HG03354 (cell line): ENCODE data around the gene APOO.
"Not testable (repeated sequence)": the region's sequence is repeated elsewhere in the genome, so short reads cannot be mapped to it uniquely, and the experiment has no call there.

Source experiments
- ATAC-seq: cut with Tn5 transposase; IDR thresholded peaks from one replicate; pipeline ENCODE4 v1.9.1; 2021; ENCODE audit warnings: mild to moderate bottlenecking; ENCODE audit not compliant: unreplicated experiment, poor library complexity, severe bottlenecking

The APOO gene

DNA sequence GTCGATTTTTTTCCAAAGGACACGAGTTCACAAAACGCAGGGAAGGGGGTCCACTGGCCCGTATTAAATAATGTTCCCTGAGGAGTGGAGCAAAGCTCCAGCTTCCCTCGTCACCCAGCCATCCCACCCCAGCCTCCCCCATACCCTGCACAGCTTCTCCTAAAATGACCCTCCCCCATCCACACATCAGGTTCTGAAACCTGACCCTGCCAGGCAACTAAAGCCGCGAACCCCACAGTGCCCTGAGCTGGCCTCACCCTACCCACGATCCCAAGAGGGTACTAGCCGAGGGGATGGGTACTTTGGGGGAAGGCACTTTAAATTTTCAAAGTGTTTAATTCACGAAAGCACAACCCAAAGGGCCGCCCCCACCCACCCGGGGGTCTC lies 634 bp downstream of the APOO start:
- ATAC-seq: peak; percentile 14

DNA sequence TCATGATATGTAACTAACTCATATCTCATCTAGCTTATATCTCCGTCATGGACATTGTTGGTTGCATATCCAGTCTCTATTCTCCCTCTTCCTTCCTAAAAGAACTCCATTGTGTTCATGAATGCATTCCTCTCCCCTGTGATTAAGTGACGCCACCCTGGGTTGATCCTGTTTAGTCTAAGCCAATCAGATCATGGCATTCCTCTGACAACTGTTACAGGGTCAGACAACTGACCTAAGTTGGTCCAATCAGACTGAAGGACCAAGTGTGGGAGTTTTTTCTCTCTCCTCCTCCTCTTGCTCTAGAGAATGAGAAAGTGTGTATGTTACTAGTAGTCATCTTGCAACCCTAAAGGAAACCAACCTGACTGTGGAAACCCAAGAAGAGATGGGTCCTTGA lies 3.6 kb downstream of the APOO start:
- ATAC-seq: no peak

DNA sequence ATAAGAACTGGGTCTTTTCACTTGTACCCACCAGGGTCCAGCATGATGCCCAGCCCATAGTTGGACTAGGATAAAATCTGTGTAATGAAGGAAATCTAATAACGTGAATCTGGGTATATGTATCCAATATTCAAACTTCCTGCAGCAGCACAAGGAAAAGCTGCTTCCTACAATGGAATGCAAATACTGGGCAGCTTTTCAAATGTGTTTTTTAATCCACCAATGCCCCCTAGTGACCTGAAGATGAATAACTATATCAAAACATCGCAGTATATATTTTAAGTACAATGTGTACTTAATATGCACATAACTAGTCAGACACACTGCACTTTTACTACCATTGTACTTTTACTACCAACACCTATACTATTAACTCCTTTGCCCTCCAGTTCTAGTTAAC lies 5.3 kb downstream of the APOO start:
- ATAC-seq: peak; percentile 30

DNA sequence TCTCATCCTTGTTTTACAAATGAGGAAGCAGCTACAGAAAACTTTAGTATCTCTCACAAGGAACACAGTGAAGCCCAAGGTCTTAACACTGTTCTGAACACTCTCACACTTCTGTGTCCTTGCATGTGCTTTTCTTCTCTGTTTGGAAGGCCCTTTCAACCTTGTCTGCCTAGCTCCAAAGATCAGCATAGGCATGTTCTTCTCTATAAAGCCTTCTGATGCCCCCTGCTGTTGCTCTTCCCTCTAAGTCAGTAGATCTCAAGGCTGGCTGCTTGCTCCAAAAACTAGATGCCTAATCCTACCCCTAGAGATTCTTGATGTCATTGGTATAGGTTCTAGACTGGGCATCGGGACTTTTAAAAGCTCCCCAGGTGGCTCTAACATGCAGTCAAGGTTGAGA lies 5.9 kb downstream of the APOO start:
- peak; percentile 73 for ATAC-seq

DNA sequence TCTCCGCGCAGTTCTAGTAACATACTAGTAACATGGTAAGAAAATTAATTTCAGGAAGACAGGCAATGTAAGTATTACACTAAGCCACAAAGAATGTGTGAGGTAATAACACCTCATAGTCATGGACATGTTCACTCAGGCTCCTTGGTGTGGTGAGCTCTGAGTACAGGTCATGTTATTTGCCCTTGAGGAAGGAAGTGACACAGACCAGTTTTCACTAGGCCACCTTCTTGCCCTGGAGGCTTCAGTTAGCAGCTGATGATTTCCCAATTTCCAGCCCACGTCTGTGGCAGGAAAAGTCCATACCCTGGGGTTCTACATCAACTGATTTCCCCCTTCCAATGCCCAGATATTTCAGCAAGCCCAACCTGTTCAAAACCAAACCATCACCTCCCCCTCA lies 6.7 kb downstream of the APOO start:
- no peak for ATAC-seq

DNA sequence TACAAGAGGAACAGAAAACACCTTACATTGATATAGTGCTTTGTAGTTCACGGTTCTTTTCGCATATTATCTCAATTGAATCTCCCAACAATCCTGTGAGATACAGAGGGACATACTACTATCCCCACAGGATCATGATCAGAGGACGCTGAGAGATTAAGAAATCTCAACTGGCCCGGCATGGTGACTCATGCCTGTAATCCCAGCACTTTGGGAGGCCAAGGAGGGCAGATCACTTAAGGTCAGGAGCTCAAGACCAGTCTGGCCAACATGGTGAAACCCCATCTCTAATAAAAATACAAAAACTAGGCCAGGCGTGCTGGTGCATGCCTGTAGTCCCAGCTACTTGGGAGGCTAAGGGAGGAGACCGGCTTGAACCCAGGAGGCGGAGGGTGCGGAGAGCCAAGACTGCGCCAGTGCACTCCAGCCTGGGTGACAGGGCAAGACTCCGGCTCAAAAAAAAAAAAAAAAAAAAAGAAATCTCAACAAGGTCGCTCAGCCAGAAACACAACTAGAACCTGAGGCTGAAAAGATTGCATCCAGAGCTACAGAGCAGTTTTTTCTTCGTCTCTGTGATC lies 7.4 kb downstream of the APOO start:
- ATAC-seq: no peak

DNA sequence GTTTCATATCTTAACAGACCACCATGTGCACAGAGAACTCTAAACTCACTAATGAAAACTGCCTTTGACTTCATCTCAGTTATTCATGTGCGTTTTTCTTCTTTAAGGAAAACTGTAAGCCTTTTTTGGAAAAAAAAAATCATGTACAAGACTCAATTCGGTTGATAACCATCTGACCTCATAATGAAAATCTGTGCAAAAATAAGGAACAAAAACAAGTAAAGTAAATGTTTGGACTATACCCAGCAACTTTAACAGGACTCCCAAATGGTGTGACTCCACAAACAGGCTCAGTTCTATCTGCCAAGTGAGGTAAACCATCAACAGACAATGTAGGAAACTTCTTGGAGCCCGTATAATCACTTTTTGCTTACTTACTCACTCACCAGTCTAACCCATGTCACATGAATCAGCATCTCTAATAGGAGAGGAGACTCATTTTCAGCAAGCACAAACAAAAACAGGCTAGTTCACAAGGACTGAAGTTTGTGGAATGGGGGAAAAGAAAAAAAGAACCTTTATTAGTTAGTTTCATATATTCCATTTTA lies 9.3 kb downstream of the APOO start:
- ATAC-seq: no peak

DNA sequence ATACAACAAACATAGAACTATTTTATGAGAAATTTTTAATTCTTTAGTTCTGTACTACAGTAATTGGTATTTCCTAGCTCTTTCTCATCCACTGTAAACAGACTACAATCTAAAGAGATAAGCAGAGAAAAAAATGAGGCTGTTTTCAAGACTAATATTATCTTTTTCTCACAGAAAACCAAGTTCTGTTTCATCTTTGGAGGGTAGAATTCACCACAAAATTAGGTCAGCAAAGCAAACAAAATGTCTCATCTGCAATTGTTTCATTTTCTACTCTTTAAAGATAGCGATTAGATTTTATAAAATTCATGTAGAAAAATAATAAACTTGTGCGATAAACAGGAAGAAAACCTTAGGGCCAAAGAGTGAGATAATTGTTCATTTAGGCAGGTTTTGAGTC lies 10.8 kb downstream of the APOO start:
- ATAC-seq: no peak

DNA sequence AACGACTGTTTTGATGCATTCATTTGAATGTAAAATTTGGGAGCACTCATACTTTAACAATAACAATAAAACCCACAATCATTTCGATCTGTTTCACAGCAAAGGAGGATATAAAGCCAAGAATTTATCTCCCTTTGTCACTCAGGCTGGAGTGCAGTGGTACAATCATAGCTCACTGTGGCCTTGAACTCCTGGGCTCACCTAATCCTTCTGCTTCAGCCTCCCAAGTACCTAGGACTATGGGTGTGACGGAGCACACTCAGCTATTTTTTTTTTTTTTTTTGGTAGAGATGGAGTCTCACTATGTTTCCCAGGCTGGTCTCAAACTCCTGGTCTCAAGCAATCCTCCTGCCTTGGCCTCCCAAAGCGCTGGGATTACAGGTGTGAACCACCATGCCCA lies 11.2 kb downstream of the APOO start:
- not testable (repeated sequence) for ATAC-seq

DNA sequence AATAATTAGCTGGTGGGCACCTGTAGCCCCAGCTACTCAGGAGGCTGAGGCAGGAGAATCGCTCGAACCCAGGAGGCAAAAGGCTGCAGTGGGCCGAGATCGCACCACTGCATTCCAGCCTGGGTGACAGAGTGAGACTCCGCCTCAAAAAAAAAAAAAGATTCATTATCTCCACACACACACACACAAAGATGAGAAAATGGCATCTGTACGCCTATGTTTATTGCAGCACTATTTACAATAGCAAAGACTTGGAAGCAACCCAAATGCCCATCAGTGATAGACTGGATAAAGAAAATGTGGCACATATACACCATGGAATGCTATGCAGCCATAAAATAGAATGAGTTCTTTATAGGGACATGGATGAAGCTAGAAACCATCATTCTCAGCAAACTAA lies 12.7 kb downstream of the APOO start:
- ATAC-seq: not testable (repeated sequence)

DNA sequence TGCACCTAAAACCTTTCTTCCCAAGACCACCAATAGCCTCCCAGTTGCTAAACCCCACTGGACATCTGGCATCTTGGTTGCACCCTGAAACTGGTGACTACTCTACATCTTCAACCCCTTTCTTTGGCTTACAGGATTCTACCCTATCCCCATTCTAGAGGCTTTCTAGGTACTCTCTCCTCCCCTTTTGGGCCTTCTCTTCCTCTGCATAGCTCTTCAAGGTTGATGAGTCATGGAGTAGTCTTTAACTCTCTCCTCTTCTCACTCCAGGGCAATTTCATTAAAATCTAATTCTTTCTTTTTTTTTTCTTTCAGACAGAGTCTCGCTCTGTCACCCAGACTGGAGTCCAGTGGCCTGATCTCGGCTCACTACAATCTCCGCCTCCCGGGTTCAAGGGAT lies 16.8 kb downstream of the APOO start:
- ATAC-seq: no peak

DNA sequence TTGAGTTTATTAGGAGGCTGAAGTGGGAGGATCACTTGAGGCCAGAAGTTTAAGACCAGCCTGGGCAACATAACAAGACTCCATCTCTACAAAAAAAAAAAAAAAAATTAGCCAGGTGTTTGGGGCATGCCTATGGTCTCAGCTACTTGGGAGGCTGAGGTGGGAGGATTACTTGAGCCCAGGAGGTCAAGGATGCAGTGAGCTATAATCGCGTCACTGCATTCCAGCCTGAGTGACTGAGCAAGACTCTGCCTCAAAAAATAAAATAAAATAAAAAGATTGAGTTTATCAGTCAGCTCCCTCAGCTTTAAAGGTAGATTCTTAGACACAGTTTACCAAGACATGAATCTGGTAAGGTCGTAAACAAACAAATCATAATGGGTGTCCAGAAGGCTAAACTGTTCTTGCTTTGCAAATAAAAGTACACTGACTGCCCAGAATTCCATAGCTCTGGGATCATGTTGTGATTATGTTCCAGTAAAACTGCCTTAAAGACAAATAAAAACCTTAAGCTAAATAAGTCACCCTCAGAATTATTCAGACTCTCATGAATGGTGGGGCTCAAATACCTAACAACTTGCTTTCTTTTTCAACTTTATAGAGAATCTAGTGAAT lies 18.7 kb downstream of the APOO start:
- no peak for ATAC-seq

DNA sequence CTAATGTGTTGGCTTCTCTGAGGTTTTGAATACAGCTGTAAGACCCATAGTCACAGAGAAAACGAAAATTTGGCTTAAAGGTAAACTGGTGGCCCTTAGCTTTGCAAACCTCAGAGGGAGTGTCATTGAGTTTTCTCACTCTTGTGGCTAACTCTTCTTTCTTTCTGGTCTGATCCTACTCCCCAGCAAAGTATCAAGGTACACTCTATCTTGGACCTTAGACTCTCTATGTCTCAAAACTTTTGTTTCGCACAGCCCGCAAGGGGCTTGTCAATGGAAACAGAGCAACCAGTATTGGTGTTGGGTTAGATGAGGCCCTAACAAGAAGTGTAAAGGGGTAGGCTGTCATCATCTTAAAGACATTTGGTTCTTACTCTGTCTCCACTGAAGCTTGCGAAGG lies 19.8 kb downstream of the APOO start:
- no peak for ATAC-seq

DNA sequence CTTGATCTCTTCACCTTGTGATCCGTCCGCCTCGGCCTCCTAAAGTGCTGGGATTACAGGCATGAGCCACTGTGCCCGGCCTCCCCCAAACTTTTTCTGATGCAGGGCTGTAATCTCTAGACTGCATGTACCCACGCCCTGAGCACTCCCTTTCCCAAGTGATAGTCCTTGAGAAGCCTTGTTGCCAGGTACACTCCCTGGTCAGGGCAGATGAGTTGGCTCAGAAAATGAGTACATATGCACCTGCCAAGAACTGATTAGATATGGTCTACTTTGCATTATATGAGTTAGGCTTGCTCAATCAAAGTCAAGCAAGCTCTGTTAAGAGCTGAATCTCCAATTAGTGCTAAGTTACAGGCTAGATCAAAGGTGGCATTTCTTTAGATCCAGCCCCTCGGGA lies 20.3 kb downstream of the APOO start:
- ATAC-seq: no peak

DNA sequence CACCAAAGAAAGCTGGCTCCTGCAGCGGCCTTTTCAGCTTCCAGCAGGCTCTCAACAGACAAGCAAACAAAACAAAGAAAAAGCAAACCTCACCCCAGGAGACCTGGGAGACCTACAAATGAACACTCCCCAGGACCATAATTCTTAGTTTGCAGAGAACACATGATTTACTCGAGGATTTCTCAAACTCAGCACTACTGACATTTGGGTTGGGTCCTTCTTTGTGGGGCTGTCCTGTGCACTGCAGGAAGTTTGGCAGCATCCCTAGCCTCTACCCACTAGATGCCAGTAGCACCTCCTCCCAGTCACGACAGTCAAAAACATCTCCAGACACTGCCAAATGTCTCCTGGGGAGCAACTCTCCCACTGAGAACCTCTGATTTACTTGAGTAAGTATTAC lies 21.9 kb downstream of the APOO start:
- ATAC-seq: no peak

DNA sequence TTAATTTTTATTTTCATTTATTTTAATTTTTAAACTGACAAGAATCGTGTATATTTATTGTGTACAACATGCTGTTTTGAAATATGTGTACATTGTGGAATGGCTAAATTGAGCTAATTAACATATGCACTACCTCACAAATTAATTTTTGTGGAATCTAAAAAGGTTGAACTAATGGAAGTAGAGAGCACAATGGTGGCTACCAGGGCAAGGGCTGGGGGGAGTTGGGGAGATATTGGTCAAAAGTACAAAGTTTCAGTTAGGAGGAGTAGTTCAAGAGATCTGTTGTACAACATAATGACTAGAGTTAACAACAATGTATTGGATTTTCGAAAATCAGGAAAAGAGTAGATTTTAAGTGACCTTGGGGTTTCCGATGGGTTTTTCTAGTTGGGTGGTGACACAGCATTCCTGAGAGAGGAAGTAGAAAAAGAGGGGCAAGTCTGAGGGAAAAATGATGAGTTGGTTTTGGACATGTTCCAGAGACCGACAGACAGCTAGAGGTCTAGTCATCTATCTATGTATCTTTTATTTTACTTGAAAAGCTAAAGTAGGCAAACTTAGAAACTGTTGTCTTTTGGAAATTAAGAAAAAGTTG lies 23.2 kb downstream of the APOO start:
- ATAC-seq: no peak

DNA sequence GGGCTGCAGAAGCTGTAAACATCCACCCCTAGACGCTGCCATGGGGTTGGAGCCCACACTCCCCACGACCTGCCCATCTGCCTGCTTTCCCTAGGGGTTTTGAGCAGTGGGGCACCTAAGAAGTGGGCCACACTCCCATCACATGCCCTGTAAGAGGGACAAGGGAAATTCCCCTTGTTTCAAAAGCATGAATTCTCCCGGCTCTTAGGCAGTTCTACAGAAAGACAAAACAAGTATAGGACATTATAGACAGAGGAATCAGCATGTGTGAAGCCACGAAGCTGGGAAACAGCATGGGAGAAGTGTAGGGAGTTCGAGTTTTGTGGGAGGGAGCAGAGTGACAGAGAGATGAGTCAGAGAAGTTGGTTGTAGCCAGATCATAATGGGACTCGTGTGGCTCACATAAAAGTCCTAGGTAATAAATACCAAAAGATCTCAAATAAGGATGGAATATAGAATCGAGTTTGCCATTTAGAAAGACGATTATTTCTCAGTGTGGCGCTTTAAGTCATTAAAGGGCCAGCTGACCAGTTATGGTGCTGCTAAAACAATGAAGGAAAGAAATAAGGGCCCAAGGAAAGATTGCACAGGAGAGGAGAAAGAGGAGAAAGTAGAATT lies 23.9 kb downstream of the APOO start:
- no peak for ATAC-seq

DNA sequence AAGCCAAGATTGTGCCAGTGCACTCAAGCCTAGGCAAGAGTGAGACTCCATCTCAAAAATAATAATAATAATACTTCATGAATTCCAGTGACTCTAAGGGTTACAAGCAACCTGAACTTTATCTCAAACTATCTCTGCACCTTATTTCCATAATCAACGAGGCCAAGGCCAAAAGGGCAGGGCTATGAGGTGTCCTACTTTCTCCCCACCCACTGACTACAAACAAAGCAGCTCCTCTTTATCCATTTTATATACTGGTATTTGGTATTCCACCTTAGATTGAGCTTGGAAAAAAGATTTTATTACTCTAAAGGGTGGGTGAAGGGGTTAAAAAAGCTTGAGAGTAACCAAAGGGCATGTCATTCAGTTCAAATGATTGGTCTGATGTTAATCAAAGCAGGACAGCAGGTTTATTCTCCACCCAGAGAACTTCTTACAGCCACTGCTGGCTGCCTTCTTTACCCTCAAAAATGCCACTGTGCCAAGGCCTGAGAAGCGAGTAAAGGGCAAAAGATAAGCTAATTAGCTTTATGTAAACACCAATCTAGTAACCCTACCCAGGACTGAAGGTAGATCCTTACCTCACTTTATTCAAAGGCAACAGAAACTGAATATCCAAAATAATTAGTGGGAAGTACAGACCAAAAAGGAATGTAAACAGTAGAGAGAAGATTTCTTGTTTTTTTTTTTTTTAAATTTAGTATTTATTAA lies 28.2 kb downstream of the APOO start:
- no peak for ATAC-seq

DNA sequence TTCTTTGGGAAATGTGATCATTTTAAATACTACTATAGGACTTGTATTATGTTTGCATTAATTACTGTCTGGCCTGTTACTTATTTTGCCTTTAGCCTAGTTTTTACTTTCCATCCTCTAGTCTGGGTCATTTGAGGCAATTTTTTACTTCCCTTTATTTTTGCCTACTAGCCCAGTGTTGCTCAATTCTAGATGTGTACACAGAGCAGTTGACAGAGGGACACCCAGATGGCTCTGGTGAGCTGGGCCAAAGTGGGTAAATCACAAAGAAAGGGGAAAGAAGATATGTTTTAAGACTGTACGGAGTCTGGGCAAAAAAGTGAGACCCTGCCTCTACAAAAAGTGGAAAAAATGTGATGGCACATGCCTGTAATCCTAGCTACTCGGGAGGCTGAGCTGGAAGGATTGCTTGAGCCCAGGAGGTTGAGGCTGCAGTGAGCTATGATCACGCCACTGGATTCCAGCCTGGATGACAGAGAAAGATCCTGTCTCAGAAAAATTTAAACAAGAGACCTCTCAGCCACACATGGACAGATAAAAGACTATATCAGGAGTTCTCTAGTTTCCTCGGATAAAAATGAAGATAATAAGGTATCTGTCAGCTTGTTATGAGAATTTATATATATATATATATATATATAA lies 35.7 kb downstream of the APOO start:
- no peak for ATAC-seq

DNA sequence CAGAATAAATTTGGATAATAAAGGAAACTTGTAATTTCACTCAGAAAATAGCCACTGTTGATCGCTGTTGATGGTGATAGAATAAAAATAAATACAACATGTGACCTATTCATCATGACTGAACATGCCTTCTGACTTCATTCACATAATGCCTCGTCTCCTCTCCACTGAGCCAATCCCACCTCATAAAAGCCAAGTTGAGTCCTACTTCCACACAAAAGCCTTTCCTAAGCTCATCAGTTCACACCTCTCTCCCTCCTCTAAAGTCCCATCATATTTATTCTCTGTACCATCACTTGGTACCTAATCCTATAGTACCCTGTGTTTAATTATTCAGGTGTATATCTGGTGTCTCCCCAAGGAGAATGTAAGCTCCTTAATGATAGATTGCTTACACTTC lies 37.7 kb downstream of the APOO start:
- no peak for ATAC-seq
